GM18520 (cell line): ENCODE results near the gene TCF19.

Experiments used
- ATAC-seq: cut with Tn5 transposase; IDR thresholded peaks from one replicate; pipeline ENCODE4 v1.9.1; 2021; ENCODE audit not compliant: unreplicated experiment

The TCF19 gene, protein sequence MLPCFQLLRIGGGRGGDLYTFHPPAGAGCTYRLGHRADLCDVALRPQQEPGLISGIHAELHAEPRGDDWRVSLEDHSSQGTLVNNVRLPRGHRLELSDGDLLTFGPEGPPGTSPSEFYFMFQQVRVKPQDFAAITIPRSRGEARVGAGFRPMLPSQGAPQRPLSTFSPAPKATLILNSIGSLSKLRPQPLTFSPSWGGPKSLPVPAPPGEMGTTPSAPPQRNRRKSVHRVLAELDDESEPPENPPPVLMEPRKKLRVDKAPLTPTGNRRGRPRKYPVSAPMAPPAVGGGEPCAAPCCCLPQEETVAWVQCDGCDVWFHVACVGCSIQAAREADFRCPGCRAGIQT

DNA sequence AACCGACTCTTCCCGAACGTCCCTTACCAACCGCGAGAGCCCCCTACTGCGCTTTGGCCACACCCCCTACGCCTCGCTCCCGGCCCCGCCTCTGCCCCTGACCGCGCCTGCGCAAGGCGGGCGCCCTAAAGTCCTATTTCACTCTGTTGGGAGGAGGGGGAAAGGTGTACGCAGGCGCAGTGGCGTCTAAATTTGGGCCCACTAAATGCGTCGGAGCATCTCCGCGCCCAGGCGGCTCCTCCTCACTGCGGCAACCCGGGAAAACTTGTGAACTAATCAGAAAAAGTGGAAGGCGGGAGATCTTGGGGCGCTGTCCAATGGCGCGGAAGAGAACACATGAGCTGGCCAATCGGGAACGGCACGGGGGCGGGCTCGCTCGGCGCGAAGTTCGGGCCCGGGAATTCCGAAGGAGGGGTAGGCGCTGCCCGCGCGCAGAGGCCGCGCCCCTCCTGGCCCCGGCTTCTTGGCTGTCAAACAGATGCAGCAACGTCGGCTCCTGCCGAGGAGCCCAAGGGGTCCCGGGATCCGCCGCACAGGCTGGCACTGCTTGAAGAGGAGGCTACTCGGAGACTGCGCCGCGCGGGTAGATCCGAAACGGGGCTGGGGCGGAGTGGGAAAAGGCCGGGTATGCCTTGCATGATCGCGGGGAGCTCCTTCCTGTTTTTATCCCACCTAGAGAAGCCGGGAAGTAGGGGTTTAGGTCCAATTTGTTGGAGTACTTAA, at the start of gene TCF19:
TSS of gene TCF19 (plus strand) at position 450 of the 723 bp plus-strand sequence. CDS start 881 bp downstream, outside the sequence.
- ATAC-seq, result peak; percentile 90

DNA sequence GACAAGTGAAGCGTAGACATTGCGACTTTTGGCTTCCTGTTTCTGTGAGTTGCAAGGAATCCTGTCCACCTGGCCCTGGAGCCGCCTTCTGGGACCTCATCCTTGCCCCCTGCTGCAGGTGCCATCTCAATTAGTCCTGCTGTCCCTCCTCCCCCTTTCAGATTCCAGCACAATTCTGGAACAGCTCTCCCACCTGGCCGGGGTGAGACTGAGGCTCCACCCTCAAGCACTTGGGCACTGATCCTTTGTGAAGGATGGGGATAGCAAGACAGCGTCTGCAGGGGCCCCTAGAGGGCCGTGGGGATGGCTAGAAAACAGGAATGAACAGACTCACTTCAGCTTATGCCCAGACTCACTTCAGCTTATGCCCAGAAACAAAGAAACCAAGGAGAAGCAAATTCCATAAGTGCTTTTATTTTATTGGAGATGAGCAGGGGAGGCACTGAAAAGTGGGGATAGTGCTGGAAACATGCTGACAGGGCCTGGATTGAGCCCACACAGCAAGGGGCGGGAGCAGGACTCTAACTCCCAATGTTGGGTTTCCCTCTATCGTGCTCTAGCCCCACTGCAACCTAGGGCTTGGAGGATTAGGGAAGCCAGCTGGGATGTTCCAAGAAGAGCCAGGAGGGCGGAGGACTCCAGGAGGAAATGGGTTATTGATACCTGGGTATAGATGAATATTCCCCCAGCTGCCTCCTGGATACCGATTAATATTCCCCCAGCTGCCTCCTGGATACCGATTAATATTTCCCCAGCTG, 47.4 kb upstream of the TCF19 start:
- no peak for ATAC-seq

DNA sequence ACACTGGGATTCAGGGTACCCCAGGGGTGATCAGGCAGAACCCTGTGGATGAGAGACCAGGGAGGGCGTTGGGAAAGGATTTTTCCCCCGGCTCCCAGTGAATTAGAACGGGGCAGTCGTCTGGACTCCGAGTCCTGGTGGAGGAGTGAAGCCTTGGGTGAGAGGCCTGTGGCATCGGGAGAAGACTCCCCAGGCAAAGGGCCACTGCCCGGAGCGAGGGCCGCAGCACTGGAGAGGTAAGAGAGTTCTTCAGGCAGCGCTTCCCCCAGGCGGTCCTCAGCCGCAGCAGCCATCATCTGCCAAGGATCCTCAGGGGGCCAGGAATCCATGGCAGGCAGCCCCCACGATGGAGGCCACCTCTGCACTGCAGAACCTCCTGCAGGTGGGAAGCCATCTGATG, 46.7 kb upstream of the TCF19 start:
- ATAC-seq, result no peak

DNA sequence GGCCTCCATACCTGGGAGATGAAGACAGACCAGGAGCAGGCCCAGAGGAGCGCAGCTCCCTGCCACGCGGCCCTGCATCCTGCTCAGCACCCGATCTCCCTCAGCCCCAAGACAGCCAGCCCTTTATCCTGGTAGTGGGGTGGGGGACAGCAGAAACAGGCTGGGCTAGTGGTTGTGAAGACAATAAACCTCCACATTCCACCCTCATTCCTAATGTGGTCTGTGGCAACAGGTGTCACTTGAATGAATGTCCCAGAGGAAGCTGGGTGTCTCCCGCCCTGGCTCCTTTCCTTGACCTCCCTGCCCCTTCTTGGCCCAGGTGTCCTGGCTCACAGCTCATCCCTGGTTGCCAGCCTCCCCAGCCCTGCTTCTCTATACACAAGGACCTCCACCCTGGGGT, 45.9 kb upstream of the TCF19 start, which contains the start of gene C6orf15:
TSS of gene C6orf15 (minus strand) at position 98 of the 400 bp plus-strand sequence. CDS start at position 78, 20 bp downstream.
- no peak for ATAC-seq

DNA sequence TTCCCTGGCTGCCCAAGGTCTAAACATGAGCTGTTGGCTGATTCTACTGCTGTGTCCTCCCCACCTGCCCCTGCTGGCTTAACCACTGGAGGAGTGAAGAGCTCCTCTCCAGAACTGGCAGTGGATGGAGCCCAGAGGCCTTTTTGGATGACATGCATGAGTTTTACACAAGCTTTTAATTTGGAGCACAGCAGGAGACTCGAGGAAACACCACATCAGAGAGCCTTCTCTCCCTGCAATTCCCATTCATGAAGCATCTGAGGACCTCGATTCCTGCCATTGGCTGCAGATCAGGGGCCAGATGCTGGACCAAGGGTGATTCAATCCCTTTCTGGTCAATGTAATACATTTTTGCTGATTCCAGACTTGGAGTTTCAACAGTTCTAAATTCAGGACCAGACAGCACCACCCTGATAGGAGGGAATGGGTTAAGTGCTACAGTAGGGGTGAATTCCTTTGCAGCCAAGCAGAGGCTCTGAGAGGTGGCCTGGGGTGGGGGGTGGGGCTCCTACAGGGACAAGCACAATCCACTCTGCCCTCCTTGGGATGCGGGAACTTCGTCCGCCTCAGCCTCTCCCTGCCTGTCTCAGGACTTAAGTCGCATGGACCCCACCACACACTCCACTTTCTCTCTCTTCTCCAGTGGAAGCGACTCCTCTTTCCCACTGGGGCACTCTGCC, 44.4 kb upstream of the TCF19 start:
- no peak for ATAC-seq

DNA sequence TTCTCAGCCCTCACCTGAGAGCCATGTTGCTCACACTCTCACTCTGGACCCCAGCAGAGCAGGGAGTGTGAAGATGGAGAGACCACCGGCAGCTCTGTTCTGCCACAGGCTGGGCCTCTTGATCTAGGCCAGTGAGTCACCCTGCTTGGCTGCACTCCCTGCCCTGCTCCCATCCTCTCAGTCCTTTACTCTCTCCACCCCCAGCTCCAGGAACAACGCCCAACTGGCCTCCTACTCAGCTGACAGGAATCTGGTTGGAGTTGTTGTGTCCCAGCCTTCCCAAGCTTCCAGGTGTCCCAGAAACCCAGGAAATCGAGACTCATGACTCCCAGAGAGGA, 43.9 kb upstream of the TCF19 start, which contains the start of gene PSORS1C1:
TSS of gene PSORS1C1 (plus strand) at position 260 of the 338 bp plus-strand sequence. CDS start 14,833 bp downstream, outside the sequence.
- ATAC-seq, result no peak

DNA sequence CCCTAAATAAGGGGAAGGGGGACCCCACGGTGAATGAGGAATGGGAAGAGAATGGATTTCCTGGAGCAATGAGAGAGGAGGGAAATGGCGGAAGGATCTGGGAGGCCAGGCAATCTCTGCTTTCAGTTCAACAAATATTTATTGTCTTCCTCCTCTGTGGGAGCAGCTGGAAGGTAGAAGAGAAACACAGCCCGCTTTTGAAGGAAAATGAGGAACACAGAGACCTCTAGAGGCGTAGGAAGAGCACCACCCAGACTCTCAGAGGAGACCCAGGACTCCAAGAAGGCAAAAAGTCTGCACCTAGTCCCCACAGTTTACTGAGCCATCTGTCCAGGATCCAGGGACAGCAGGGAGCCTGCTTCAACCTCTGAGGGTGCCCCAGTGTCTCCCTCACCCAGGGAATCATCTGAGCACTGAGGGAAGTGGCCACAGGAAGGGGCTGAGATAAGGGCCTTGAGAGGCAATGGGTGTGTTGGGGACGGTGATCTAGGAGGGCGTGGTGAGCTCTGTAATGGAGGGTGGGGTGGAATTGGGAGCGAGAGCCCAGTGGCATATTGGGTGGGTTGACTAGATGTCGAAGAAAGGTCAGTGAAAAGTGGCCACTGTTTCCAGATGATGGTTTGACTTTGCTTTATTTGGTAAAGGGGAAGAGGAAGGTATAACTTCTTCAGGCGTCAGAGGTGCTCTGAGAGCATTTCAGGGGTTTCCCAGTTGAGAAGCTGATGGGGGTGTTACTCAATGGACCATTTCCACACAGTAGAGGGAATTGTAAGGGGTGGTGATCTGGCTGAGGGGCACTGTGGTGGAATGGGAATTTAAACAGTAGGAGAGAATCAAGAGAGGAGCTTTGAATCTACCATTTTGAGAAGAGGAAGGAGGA, 43.2 kb upstream of the TCF19 start:
- ATAC-seq, result no peak

DNA sequence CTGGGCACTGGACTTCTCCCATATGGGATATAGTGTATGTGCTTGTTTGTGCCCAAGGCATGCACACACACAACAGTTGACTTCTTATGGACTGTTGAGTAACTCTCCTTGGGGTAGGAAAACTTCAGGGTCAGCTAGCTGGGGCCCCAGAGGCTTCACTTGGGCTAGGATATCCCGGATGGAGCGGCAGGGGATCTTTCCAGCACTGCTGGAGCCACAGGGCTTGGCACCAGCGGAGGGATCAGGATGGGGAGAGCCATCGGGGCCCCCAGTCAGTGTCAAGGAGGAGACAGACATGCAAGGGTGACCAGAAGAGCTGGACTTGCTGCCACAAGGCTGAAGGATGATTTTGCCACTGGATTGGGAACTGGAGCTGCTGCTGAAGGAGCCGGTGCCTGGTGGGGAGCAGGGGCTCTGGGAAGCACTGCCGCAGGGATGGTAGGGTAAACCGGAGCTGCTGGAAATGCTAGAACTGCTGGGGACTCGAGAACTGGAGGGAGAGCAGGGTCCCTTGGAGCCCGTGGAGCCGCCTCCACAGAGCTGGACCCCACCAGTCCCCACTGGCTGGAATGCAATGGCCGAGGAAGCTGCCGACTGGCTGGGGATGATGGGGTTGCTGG, 42.3 kb upstream of the TCF19 start:
- ATAC-seq, result no peak

DNA sequence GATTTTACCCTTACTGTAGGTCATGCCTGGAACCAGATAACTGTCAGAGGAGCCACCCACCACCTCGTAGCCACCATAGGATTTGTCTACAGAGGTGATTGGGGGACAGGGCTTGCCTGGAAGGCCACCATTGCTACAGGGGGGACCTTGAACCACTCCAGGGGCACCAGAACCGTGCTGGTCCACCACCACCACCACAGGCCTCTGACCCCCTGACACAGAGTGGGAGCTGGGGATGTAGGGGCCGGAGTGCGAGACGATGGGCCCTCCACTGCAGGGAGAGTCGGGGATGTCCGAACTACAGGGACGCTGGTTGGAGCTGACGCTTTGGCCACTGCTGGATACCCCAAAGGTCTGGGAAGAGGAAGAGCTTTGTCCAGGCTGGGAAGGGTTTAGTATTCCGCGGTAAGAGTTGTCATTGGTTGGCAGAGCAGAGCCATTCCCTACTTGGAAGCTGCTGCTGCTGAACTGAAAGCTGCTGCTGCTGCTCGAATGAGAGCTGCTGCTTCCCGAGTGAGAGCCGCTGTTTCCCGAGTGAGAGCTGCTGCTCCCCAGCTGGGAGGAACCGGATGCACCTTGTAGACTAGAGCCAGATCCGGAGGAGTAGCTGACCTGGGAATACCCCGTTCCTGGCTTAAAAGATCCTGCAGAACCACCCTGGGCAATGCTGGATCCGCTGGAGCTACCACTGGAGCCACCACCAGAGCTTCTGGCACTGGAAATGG, 41.6 kb upstream of the TCF19 start:
- ATAC-seq, result no peak

DNA sequence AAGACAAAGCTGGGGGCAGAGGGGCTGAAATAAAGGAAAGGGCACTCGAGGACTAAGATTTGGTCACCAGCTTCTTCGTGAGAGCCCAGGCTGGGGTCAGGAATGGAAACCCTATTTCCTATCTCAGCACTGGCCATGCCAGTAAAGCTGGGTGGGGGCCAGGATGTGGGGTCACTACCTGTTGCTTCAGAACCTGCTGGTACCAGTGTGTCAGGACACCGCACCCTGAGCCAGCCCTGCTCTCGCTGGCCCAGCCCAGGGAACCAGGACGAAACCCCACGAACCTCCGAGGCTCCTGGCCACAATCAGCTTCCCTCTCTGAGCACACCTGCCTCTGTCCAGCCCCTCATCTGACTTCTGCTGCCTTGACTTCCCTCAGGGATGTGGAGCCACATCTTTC, 40.2 kb upstream of the TCF19 start:
- ATAC-seq, result no peak

DNA sequence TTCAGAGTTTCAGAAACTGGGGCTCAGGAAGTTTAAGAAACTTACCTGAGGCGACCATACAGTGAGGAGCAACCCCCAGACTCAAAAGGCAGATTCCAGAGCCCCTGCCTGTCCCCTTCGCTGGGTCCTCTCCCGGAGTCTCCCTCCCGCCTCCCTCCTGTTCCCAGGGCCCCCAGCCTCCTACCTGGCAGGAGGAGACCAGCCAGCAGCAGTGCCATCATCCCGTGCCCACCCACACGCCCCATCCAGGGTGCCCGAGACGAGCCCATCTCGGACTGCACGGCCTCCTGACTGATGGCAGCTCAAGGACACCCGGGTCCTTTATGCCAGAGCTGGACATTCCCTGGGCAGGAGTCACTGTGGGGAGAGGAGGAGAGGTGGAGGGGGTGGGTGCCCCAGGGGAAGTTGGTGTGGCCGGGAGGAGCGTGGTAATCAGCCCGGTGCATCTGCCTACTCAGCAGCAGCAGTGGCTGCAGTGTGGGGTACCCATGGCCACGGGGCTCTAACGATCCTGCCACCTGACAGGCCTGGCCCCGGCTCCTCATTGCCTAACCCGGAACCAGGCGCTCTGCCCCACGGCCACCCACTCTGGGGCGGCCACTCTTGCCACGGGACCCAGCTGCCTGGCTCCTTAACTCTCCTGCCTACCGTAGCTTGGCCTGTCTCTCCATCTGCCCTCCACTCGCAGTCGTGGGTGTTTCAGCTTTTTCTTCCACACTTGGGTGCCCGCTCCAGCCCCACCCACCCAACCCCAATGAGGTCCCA, 38.1 kb upstream of the TCF19 start, which contains the start of gene CDSN:
TSS of gene CDSN (minus strand) at position 296 of the 765 bp plus-strand sequence. CDS start at position 269, 27 bp downstream.
- ATAC-seq, result no peak

DNA sequence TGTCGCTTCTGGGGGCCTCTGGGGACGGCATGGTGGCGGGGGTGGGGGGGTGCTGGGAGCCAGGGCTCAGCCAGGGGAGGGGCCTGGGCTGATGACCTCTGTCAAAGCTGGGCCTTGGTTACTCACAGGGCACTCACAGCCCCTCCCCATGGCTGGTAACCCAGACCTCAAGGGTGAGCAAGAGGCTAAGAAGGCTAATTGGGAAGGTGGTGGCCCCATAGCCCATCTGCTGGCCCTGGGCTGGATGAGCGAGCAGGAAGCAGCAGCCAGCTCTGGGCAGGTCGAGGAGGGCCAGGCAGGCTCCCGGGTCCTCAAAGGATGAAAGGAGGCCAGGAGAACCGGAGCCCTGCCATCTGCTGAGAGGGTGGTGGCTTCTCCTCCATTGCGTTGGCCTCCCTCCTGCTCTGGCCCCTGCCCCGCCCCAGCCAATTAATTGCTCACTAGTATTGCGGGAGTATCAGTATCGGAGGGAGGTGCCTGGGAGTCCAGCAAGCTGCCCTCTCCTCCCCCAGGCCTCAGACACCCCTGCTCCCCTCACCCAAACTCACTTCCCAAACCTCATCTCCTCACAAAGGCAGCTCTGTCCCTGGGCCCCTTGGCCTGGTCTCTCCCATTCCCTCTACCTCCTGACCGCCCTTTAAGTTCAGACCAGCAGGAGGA, 37.1 kb upstream of the TCF19 start:
- no peak for ATAC-seq

DNA sequence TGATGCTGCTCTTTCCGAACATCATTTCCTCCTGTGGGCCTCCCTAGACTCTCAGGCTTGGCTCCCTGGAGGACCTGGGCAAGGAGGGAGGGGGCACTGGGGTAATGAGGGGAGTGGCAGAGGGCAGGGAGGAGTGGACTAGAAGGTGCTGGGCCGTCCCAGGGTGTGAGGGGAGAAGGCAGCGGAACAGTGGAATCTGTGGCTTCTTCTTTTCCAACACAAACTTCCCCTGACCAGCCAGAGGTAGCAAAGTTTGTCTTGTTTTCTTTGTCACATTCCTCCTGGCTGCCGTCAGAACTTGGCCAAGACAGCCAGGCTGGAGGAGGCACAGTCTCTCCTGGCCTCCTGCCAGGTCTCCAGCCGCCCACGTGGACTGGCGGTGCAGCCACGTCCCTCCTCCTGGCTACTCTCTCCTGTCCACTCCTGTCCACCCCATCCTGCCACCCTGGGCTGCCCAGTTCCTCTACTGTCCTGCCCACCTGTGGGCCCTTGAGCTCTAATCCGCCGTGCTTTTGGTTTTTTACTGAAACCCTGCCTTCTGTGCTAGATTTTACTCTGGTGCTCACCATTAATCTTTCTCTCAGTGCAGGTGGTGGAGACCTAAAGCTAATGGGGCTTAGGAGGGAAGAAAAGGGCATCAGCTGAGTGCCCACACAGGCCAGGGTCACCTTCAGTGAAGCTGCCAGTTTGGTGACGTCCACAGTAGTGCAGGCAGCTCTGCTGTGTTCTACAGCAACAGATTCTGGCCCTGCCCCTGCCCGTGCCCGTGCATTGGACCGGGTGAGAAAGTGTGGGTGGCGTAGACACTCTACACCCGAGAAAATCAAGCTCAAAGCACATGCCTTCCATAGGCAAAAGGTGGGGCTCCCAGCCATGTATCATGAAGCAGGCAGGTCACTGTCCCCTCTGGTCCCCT, 35.3 kb upstream of the TCF19 start:
- ATAC-seq, result no peak

DNA sequence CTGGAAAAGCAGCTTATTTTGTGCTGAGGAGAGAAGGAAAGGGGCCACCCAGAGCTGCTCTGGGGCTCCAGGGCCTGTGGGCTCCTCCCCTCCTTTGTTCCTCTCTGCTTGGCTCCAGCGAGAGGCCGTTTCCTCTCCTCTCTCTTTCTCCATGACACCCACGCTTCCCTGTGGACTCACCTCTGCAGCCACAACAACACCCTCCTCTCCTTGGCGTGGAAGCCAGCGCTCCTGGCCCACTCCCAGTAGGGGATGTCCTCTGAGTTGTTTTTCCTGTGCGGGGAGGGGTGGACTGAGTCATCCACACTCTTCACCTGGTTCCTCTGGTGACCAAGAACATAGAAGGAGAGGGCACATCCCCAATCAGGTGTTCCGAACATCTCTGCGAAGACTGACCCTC, 33.2 kb upstream of the TCF19 start:
- no peak for ATAC-seq

DNA sequence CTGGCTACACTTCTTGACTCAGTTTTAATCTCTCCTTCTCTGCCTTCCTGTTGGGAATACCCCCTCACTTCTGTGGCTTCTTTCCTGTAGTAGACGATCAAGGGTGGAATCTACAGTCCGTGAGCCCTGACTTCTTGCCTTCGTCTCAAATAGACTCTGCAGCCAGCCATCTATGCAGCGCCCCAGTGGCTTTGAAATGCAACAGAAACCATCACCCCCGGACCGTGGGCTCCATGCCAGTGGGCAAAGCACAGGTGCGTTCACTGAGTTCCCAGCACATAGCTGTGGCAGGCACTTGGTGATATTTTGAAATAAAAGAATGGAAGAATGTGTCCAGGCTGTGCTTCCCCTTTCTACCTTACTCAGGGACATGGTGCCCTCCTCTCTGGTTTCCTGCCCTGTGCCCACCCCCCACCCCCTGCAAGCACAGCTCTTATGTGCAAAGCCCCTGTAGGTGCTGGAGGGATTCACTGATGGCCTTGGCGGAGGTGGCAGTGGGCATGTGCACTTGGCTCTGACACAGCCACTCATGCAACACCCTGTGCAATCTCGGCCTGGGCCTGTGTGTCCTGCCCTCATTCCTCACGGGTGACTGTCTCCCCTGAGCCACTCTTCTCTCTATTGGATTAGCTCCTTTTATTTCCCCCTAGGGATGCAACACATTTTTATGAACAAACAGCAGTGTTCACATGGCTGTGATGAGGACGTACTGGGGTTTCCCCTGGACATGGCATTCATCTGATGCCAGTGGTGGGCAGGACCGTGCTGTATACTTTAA, 32.6 kb upstream of the TCF19 start:
- ATAC-seq, result no peak
